Astrocyte (in vitro differentiated cells and primary cell): ENCODE measurements around the gene TSC22D3. TPM values are rescaled to one million over a fixed set of nuclear protein-coding genes. Genes with fewer than 3 reads are reported as not detected.

Experiments
- DNase-seq: peaks from one replicate; pipeline ENCODE4 v3.0.0-alpha.2; 2010; ENCODE audit warnings: low read depth
- FAIRE-seq: peaks from 2 replicates; lab custom pipeline; 2011; peaks lifted over from hg19 to GRCh38; lab: Jason Lieb, UNC
- H2AFZ ChIP-seq: 2 replicates; pipeline ENCODE4 v1.6.0; 2012; ENCODE audit warnings: low read depth, low read length, inconsistent platforms
- H3K27ac ChIP-seq: 2 replicates; pipeline ENCODE4 v1.5.1; 2011; ENCODE audit warnings: low read depth, low read length, inconsistent platforms
- H3K27me3 ChIP-seq: 2 replicates; pipeline ENCODE4 v1.6.0; 2011; ENCODE audit warnings: low read length, inconsistent platforms; ENCODE audit not compliant: insufficient read depth
- H3K36me3 ChIP-seq: 2 replicates; pipeline ENCODE4 v1.5.1; 2011; ENCODE audit warnings: low read length, inconsistent platforms; ENCODE audit not compliant: insufficient read depth
- H3K4me1 ChIP-seq: 2 replicates; pipeline ENCODE4 v1.5.1; 2011; ENCODE audit warnings: low read length, inconsistent platforms; ENCODE audit not compliant: insufficient read depth
- H3K4me2 ChIP-seq: 2 replicates; pipeline ENCODE4 v1.6.0; 2012; ENCODE audit warnings: low read length, inconsistent platforms
- H3K4me3 ChIP-seq: 2 replicates; pipeline ENCODE4 v1.5.1; 2011; ENCODE audit warnings: low read depth, mild to moderate bottlenecking, low read length, inconsistent platforms; ENCODE audit not compliant: insufficient read depth
- H3K79me2 ChIP-seq: 2 replicates; pipeline ENCODE4 v1.6.0; 2012; ENCODE audit warnings: mild to moderate bottlenecking, low read length, inconsistent platforms; ENCODE audit not compliant: insufficient read depth
- H3K9ac ChIP-seq: 2 replicates; pipeline ENCODE4 v1.6.0; 2012; ENCODE audit warnings: mild to moderate bottlenecking, low read length, inconsistent platforms
- H3K9me3 ChIP-seq: 2 replicates; pipeline ENCODE4 v1.5.1; 2012; ENCODE audit warnings: low read depth, mild to moderate bottlenecking, low read length, inconsistent platforms; ENCODE audit not compliant: insufficient read depth
- H4K20me1 ChIP-seq: 2 replicates; pipeline ENCODE4 v1.6.0; 2012; ENCODE audit warnings: low read length, inconsistent platforms; ENCODE audit not compliant: insufficient read depth
- H3K27ac Mint-ChIP-seq: one replicate; pipeline ENCODE4 v1.8.0; 2021; ENCODE audit warnings: mild to moderate bottlenecking, mixed read lengths; ENCODE audit not compliant: unreplicated experiment
- H3K27me3 Mint-ChIP-seq: one replicate; pipeline ENCODE4 v1.8.0; 2021; ENCODE audit warnings: low read depth, mixed read lengths; ENCODE audit not compliant: unreplicated experiment
- H3K36me3 Mint-ChIP-seq: one replicate; pipeline ENCODE4 v1.8.0; 2021; ENCODE audit warnings: low read depth, mixed read lengths; ENCODE audit not compliant: unreplicated experiment
- H3K4me1 Mint-ChIP-seq: one replicate; pipeline ENCODE4 v1.8.0; 2021; ENCODE audit warnings: low read depth, mixed read lengths; ENCODE audit not compliant: unreplicated experiment
- H3K4me3 Mint-ChIP-seq: one replicate; pipeline ENCODE4 v1.8.0; 2021; ENCODE audit warnings: mild to moderate bottlenecking, moderate library complexity, mixed read lengths; ENCODE audit not compliant: unreplicated experiment
- H3K9me3 Mint-ChIP-seq: one replicate; pipeline ENCODE4 v1.8.0; 2021; ENCODE audit warnings: mild to moderate bottlenecking, mixed read lengths; ENCODE audit not compliant: unreplicated experiment
- EZH2 ChIP-seq: IDR thresholded peaks from 2 replicates; pipeline ENCODE4 v1.6.1; 2012; ENCODE audit warnings: mild to moderate bottlenecking, low read length, inconsistent platforms; ENCODE audit not compliant: insufficient read depth
- total RNA-seq: library from RNA; stranded (reverse); gene quantifications from 2 replicates; pipeline ENCODE4 v1.2.1, GENCODE V29; 2021
- TF ChIP-seq, protein P1 (sequence below): IDR thresholded peaks from 2 replicates; pipeline ENCODE4 v1.5.1; 2011; ENCODE audit warnings: low read depth, mild to moderate bottlenecking, inconsistent platforms, low read length, moderate library complexity; ENCODE audit not compliant: insufficient read depth

The TSC22D3 gene
- total RNA-seq, 1 donor from 2014 or later = 30.7 TPM

DNA sequence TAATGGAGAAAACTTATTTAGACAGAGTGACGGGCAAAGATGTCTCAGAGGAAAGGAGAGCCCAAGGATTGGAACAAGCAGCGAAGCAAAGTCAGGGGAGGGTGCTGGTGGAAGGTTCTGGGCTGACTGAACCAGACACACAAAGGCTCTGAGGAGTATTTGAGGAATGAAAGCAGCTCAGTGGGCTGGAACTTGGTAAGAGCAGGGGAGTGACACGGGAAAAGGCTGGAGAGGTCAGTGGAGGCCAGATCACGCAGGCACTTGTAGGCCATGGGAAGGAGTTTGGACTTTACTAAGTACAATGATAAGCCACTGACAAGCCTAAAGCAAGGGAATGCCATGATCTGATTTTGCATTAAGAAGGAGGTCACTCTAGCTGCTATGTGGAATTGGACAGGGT lies 71.4 kb downstream of the TSC22D3 start:
- Mint-ChIP-seq H3K36me3 (no peaks in the 10 kb centered on the region), H3K27me3 (peaks cover 3% of the 10 kb centered on the region), H3K9me3 (no peaks in the 10 kb centered on the region), H3K4me3 (no peak overlapping the region), H3K27ac (no peak overlapping the region), H3K4me1 (peaks cover 5% of the 10 kb centered on the region)
- Histone ChIP-seq H3K4me1 (no peaks in the 10 kb centered on the region), H4K20me1 (no peaks in the 10 kb centered on the region), H2AFZ (no peak overlapping the region), H3K4me2 (no peak overlapping the region), H3K79me2 (no peaks in the 10 kb centered on the region), H3K9ac (no peak overlapping the region), H3K9me3 (no peaks in the 10 kb centered on the region), H3K4me3 (no peak overlapping the region), H3K27me3 (no peaks in the 10 kb centered on the region), H3K27ac (no peak overlapping the region), H3K36me3 (no peaks in the 10 kb centered on the region)
- peak; percentile 23 for FAIRE-seq
- TF ChIP-seq, protein P1, sequence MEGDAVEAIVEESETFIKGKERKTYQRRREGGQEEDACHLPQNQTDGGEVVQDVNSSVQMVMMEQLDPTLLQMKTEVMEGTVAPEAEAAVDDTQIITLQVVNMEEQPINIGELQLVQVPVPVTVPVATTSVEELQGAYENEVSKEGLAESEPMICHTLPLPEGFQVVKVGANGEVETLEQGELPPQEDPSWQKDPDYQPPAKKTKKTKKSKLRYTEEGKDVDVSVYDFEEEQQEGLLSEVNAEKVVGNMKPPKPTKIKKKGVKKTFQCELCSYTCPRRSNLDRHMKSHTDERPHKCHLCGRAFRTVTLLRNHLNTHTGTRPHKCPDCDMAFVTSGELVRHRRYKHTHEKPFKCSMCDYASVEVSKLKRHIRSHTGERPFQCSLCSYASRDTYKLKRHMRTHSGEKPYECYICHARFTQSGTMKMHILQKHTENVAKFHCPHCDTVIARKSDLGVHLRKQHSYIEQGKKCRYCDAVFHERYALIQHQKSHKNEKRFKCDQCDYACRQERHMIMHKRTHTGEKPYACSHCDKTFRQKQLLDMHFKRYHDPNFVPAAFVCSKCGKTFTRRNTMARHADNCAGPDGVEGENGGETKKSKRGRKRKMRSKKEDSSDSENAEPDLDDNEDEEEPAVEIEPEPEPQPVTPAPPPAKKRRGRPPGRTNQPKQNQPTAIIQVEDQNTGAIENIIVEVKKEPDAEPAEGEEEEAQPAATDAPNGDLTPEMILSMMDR = no peak
- no peak for TF ChIP-seq EZH2
- DNase-seq = no peak

DNA sequence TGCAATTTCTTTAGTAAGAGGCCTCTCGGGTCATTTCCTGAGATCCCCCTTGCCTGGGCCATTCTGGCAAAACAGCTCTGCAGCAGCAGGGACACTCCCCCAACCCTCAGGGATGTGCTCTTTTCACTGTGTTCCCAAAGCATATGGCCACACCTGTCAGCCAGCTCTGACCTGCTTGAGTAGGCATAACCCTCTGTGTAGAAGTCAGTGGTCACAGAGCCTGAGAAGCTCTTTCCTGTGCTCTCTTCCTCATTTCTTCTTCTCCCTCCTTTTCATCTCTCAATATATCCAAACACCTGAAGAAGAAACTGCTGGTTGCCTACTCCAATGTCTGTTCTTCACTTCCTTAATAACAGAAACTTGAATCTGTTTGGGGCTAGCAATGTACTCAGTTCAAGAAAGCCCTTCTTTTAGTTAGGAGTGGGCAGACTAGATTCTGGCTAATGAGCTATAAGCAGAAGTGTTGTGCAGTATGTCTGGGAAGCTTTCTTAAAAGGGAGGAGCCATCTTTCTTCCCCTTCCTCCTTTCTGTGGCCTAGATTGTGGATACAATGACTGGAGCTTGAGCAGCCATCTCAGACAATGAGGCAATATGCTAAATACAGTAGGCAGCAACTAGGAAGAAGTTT lies 74.0 kb downstream of the TSC22D3 start:
- H3K4me1 ChIP-seq = no peaks in the 10 kb centered on the region
- Mint-ChIP-seq H3K27me3 (peaks cover 3% of the 10 kb centered on the region), H3K4me1 (peaks cover 5% of the 10 kb centered on the region), H3K9me3 (no peaks in the 10 kb centered on the region), H3K4me3 (no peak overlapping the region), H3K27ac (no peak overlapping the region), H3K36me3 (no peaks in the 10 kb centered on the region)
- FAIRE-seq (no peak), DNase-seq (no peak)
- H3K27me3 ChIP-seq = no peaks in the 10 kb centered on the region
- H3K4me3 ChIP-seq = no peak overlapping the region
- no peaks in the 10 kb centered on the region for H3K79me2 ChIP-seq
- H3K27ac ChIP-seq = no peak overlapping the region
- H2AFZ ChIP-seq = no peak overlapping the region
- H3K36me3 ChIP-seq = no peaks in the 10 kb centered on the region
- H3K9me3 ChIP-seq = no peaks in the 10 kb centered on the region
- no peaks in the 10 kb centered on the region for H4K20me1 ChIP-seq
- H3K9ac ChIP-seq = no peak overlapping the region
- H3K4me2 ChIP-seq = no peak overlapping the region
- TF ChIP-seq, protein P1 = no peak
- TF ChIP-seq EZH2 = no peak

DNA sequence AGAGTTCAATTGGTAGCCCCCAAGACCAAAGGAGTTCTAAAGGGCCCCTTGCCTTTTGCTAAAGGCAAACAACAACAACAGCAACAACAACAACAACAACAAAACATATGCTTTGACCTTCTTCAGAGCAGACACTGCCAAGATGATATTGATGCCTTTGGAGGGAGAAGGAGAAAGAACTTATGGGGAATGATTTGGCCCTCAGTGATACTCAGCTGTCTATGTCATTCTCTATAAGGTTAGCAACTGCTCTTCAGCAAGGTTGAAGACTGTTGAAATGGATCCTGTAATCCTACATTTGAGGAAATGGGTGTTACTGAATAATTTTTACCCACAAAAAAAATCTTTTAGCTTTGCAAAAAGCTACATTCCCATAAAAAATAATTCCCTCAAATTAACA lies 74.8 kb downstream of the TSC22D3 start:
- Mint-ChIP-seq H3K4me3 (no peak overlapping the region), H3K9me3 (no peaks in the 10 kb centered on the region), H3K27me3 (peaks cover 3% of the 10 kb centered on the region), H3K27ac (no peak overlapping the region), H3K36me3 (no peaks in the 10 kb centered on the region), H3K4me1 (peaks cover 5% of the 10 kb centered on the region)
- no peaks in the 10 kb centered on the region for H3K27me3 ChIP-seq
- H3K27ac ChIP-seq = no peak overlapping the region
- no peak overlapping the region for H3K9ac ChIP-seq
- H3K9me3 ChIP-seq = no peaks in the 10 kb centered on the region
- TF ChIP-seq, protein P1 = no peak
- no peak for TF ChIP-seq EZH2
- no peak overlapping the region for H3K4me3 ChIP-seq
- DNase-seq = no peak
- FAIRE-seq = peak; percentile 75
- H3K4me1 ChIP-seq = no peaks in the 10 kb centered on the region
- no peak overlapping the region for H2AFZ ChIP-seq
- H3K36me3 ChIP-seq = no peaks in the 10 kb centered on the region
- H3K4me2 ChIP-seq = no peak overlapping the region
- no peaks in the 10 kb centered on the region for H3K79me2 ChIP-seq
- H4K20me1 ChIP-seq = no peaks in the 10 kb centered on the region
